Dedifferentiated amniotic fluid mesenchymal stem cell (primary cell): ENCODE data around the gene DGKK.

Experiments
- DNase-seq: peaks from one replicate; pipeline ENCODE4 v3.0.0-alpha.2; 2016; ENCODE audit errors: extremely low spot score

DGKK gene, protein sequence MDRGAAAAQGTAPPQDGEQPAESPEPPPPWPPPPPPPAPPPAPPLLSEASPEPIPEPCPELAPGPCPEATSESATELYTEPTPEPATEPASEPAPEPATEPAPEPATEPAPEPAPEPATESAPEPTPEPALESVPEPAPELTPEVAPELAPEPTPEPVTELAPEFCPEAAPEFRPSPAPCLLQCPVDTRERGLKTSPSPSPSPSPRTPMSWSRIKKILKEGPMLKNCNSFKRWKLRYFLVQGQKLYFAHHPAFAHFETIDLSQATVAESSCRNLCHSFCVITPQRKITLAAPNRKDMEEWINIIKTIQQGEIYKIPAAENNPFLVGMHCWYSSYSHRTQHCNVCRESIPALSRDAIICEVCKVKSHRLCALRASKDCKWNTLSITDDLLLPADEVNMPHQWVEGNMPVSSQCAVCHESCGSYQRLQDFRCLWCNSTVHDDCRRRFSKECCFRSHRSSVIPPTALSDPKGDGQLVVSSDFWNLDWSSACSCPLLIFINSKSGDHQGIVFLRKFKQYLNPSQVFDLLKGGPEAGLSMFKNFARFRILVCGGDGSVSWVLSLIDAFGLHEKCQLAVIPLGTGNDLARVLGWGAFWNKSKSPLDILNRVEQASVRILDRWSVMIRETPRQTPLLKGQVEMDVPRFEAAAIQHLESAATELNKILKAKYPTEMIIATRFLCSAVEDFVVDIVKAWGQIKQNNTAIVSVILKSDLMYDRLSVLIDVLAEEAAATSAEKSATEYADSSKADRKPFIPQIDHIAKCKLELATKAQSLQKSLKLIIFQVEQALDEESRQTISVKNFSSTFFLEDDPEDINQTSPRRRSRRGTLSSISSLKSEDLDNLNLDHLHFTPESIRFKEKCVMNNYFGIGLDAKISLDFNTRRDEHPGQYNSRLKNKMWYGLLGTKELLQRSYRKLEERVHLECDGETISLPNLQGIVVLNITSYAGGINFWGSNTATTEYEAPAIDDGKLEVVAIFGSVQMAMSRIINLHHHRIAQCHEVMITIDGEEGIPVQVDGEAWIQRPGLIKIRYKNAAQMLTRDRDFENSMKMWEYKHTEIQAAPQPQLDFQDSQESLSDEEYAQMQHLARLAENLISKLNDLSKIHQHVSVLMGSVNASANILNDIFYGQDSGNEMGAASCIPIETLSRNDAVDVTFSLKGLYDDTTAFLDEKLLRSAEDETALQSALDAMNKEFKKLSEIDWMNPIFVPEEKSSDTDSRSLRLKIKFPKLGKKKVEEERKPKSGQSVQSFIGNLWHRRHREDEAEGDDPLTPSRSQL

DNA sequence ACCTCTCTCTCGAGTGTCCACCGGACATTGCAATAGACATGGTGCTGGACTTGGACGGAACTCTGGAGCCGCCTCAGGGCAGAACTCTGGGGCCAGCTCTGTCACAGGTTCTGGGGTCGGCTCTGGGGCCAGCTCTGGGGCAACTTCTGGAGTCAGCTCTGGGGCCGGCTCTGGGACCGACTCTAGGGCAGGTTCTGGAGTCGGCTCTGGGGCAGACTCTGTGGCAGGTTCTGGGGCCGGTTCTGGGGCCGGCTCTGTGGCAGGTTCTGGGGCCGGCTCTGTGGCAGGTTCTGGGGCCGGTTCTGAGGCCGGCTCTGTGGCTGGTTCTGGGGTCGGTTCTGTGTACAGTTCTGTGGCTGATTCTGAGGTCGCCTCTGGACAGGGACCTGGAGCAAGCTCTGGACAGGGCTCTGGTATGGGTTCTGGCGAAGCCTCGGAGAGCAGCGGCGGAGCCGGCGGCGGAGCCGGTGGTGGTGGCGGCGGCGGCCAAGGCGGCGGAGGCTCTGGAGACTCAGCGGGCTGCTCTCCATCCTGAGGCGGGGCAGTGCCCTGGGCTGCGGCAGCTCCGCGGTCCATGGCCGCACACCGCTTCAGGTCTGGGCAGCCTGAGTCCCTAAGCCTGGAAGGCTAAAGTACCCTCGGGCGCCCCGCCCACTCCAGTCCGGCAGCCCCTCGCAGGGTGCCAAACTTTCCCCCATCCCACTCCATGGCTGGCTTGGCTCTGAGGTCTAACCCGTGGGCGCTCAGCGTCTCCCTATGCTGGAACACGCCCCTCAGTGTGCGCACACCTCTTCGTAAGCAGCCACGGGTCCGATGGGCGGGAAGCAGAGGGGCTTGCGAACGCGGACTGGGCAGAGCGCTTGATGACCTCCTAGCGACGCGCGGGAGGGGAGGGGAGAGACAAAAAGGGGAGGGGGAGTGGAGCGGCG is at the start of gene DGKK:
DGKK (minus strand) TSS at position 723 of the 929 bp plus-strand sequence; CDS start at position 576, 147 bp downstream.
- DNase-seq: no peak

DNA sequence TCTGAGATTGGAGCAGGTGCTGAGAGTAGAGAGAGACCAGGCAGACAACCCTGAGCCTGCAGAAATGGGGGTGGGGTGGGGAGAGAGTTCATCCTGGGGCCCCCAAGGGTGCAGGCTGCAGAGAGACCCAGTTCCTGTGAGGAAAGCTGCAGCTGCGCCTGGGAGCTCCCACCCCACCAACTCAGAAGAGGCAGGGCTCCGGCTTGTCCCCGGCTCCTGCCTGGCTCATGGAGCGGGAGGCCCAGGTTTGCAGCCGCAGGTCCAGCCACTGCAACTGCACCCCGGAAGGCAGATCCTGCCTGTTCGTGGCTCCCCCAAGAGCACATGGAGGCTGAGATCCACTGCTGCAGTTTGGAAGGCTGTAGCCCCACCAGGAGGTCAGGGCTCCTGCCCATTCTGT is 44.2 kb upstream of the DGKK start:
- no peak for DNase-seq

DNA sequence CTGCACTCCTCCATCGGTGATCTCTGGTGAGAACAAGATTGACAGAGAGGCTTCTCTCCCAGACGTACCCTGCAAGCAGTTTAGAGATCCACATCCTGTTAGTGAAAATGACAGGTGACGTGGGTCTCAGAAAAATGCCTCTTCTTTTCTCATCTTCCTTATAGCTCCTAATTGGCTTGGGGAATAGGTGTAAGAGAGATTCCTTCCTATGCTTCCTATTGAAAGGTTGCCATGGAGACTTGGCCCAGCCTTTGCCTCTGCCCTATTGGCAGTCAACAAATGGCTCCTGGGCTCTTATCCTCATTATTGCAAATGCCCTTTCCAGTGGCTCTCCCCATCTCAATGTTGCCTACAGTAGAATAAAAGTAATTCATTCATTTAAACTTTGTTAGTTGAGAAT is 26.5 kb upstream of the DGKK start:
- DNase-seq: no peak

DNA sequence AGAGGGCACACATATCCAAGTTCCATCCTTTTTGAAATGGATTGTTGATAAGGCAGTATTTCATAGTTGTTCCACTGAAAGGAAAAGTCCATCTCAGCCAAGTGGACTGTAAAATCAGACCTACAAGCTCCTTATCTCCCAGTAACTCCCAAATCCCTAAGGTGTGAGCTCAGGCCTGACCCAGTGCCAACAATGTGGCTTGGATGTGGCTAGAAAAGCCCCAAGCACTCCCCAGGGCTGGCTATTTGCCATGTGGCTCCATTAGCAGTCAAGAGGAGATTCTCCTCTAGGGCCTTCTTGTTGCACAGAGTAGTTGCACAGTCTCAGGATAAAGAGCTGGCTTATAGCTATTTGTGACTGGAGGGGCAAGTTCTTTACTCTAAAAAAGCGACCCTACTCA is 25.0 kb upstream of the DGKK start:
- DNase-seq: no peak

DNA sequence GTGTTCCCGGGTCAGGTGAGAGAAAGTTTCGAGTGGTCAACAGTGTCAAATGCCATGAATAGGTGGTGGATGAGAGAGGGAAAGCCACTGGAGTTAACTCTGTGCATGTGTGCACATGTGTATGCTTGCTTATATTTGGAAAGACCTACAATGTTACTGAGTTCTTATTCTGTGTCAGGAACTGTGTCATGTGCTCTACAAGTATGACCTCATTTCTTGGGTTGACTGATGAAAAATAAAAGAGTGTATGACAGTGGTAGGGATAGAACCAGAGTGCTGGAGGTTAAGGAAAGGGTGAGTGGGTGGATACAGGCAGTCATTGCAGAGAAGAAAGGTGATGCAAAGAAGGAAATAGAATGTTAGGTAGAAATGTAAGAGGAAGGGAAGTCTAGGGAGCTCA is 22.1 kb upstream of the DGKK start:
- DNase-seq: no peak

DNA sequence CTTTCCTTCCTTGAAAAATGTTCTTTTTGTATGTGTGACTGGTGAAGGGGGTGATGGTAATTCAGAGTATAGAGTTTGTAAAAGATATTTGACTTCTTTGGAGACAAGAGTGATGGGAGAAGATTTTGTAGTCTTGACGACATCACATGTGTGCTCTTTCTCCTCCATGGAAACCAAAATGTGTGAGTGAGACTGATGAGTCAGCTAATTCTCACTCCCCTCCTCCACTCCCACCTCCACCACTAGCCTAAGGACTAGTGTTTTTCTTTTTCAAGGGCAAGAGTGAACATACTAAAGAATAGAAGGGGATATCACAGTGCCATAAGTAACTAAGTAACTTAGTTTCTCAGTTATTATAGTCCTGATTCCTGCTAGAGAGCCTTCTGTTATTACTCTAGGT is 14.0 kb upstream of the DGKK start:
- DNase-seq: no peak

DNA sequence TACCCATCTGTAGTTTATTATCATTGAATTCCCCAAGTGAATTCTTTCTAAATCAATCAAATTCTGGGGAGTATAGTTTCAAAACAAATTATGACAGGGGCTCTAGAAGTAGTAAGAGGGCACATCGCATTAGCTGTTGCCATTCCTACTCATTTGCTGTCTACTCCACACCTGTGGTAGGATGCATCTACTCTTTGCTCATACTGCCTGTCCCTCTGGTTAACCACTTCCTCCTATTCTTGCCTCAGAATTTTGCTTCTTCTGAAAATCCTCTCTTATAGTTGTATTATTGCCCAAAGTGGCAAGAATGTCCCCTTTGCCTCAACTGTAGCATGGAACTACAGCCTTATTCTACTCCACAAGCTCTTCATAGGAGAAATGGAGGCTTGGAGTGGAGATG is 12.7 kb upstream of the DGKK start:
- DNase-seq: no peak

DNA sequence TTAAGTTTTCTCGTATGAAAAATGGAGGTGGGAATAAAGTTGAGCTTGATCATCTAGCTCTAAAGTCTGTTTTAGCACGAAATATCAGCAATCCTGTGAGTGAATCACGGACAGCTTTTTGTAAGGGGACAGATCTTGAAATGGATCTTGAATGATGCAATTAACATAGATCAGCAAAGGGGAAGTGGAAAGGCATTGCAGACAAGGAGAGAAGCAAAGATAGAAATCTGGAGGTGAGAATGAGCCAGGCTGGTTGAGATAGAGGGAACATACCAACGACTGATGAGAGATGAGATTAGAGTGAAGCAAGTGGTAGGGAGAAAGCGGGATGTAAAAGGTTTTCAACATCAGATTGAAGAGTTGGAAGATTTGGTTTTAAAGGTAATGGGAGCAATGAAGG is 4.6 kb upstream of the DGKK start:
- DNase-seq: no peak

DNA sequence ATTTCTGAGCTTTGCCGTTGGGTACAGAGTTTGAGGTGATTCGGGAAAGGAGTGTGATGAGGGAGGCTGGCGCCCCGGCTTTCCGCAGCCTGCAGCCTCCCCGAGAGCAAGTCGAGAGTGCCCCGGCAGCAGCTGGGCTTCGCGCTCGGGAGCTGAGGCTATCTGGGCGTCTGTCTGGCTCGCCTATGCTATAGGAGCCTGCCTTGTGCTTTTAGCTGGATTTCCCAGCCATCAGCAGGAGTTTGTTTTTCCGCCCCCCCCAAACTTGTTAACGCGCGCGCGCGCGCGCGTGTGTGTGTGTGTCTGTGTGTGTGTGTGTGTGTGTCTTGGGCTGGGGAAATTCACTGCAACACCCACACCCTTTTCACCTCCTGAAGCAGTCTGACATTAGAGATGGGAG is 765 bp upstream of the DGKK start:
- DNase-seq: no peak

DNA sequence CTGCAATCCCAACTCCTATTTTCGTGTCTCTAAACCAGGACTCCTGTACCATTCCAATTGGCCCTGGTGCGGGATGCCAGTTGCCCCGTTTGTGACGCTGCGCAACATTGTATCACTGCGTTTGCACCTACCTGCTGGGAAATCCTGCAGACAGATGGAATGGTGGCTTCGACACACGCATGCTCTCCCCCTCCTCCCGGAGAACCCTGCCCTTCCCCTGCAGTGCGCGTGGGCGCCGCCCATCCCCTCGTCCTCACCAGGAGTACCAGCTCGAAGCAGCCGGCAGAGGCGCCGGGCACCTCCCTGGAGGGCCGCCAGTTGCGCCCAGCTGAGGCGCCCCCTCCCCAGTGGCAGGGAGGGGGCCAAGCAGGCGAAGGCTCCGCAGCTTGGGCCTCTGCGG is 1.4 kb downstream of the DGKK start:
- no peak for DNase-seq

DNA sequence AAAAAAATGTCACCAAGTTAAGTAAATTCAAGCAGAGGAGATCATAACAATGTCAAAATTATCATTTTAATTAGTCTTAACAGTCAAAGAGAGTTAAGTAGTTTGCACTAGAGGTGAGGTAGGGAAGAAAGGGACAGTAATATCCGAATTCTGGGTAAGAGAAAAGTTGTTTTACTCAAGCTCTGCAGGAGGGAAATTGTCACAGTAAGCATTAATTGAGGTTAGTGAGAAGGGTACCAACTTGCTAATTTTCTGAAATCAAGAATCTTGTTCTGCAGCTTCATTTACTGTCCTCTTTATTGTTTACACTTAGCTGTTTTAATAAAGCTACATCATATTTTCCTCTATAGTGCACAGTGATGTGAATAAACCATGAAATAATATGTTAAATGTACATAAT is 11.0 kb downstream of the DGKK start:
- DNase-seq: no peak

DNA sequence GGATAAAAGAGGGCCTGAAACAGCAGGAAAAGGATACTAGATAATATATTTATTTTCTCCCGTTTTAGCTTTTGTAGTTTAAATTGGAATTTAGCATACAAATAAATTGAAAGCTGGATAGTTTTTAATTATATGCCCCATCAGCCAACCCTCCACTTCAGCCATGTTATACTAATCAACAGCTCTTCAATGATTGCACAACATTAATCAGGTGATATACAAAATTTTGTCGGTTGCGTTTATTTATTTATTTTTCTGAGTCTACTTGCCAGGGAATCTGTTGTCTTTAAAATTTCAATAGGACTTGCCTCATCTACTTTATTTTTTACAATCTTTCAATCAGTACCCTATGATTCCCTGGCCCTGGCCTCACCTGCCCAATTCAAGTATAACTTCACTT is 12.1 kb downstream of the DGKK start:
- DNase-seq: no peak

DNA sequence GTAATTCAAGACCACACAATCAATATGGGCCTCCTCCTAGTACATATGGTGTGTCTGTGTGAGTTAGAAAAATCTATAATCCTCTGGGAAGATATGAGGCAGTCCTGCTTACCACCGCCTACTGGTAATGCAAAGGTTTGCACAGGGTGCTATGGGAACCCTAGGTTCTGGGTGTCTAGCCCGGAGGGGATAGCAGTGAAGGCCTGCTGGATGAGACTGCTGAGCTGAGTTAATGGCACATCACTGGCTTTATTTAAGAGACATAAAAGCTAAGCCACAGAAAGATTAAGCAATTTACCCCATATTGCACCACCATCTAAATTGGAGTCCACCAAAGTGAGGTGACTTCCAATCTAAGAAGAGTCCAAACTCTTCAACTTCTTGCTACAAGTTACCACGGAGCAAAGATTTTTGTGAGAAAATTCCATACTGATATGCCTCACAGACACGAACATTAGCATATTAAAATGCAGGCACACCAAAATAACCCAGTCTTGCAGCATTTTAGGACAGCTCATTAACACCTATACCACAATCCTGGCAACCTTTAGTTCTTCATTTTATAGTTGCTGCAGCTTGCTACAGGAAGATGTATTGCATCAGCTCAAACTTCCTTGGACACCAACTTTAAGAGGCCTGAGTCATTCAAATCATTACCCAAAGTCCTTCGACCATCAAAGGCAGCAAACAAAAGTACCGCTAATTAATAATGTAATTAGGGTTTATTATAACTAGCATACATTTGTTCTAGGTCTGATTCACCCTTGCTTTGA is 13.7 kb downstream of the DGKK start:
- no peak for DNase-seq

DNA sequence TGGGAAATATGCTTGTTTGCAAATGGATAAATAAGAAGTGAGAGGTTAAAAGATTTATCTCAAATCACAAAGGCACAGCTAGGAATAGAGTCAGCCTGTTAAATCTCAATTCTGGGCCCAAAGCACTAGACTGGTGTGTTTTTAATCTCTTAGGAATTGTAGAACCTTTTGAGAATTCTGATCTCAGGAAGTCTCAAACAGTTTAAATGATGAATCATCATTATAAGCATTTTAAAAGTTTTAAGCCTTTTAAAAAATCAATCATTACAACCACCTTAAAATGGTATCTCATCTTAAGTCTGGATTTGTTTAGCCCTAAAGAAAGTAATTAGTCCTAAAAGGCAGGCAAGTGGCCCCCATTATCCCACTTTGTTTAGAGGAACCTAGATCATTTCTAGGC is 17.8 kb downstream of the DGKK start:
- no peak for DNase-seq

DNA sequence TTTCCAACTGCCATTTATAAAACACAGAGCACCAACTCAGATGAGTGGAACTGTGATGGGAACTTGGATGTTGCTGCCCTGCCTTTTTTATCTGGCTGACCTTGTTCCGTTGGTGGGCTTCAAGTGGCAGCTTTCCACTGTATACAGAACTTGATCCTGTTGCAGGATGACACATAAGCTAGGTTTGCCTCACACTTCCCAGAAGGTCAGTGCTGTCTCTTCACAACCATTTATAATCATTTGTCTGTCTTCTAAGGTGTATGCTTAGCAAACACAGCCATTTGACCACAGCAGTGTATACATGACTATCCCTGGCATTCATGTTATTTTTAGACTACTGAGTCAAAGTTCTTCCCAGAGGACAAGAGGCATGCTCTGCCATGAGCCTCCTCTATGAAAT is 20.3 kb downstream of the DGKK start:
- no peak for DNase-seq

DNA sequence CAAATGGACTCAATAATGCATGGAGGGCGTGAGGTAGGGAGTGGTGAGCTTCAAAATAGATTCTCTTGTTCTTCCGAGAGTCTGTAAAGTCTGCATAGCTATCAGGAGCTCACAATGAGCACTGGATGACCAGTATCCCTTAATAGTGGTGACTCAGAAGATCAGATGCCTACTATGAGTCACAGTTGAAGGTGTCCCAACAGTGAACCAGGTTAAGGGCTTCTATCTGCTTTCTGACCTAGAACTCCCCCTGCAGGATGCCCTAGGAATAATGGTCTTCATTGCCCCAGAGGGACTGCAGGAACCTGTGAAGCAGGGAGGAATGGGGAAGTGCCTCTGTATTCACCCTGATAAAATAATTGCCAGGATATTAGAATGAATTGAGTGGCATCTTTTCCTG is 22.1 kb downstream of the DGKK start:
- DNase-seq: no peak

DNA sequence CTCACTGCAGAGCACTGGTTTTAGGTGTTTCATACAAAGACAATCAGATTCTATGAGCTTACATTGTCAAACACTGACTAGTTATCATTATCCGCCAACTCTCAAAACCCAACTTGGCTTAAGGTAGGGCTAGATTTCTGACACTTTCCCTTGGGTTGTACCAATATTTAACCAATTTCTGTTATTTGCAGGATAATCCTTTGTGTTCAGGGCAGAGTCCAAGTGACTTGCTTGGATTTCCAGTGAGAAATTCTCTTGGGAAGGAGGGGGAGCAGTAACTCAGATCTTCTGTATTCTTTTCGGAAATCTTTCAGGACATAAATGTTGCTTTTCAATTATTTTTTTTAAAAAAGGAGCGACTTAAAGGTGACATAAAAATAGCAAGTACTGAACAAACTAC is 23.1 kb downstream of the DGKK start:
- no peak for DNase-seq

DNA sequence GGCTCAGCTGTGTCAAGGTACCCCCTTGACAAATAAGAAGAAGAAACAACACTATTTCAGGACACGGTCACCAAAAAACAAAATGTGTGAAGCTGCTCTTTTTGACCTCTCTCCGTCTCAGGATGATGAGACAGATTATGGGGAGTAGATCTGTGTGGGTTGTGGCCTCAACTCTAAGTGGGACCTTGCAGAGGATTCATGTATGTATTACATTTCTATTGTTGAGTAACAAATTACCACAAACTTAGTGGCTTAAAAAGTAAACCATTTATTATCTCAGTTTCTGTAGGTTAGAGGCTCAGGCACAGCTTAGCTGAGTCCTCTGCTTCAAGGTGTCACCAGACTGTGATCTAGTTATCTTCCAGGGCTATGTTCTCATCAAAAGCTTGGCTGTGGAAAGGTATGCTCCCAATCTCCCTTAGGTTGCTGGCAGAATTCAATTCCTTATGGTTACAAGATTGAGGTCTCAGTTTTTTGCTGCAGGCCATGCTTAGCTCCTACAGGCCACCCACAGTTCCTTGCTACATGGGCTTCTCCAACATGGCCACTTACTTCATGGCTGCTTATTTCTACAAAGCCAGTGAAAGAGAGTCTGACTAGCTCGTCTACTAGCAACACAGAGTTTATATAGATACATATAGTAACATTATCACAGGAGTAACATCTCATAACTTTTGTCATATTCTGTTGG is 28.1 kb downstream of the DGKK start:
- no peak for DNase-seq

DNA sequence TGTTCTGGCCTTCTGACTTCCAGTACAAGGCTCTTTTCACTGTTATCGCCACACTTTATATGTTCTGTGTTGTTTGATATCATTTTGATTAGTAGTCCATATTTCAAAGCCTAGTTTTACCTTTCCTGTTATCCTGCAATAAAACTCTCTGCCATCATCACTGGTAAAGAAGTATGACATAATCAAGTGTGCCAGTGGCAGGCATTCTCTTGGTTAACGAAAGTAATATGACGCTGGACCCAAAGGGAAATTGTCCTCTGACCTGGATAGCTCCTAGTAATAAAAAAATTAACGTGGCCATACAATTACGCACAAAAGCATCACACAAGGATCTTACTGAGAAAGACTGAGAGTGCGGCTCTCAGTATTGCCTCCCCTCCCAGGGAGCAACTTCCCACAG is 33.8 kb downstream of the DGKK start:
- DNase-seq: no peak

DNA sequence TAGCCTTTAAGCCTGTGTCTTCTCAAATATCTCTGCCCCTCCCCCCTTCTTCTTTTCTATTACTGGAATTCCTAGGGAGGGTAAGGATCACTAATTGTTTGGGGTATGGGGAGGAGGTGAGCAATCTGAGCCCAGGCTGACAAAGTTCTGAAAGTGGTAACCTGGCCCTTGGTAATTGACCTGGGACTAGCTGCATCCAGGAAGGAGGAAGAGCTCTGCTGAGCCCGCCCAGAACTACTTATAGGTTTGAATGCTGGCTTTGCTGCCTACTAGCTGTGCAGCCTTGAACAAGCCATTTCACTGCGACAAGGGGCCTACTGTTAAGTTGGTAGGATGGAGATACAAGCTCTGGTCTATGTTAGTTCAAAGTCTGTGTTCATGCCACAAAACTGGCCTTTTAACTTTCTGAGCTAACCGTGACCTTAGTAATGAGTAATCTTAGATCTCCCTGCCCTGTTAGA is 37.8 kb downstream of the DGKK start:
- DNase-seq: no peak
